Heart left ventricle (tissue), 16 donors: ENCODE data around the gene FMO2. TPM values are rescaled to one million over a fixed set of nuclear protein-coding genes. Genes with fewer than 3 reads are reported as not detected.

Experiments
- ATAC-seq, 4 donors: fragments of 200-7000 bp; cut with Tn5 transposase; one replicate each; pipeline ENCODE4 v1.9.1; 2020 to 2022; ENCODE audit warnings: moderate library complexity in 4 of 4, mild to moderate bottlenecking in 3 of 4, moderate number of reproducible peaks in 1 of 4
- DNase-seq, 5 donors: peaks; one replicate each; pipeline ENCODE4 v3.0.0-alpha.2; 2020
- H3K27ac ChIP-seq, 12 donors: fragments of 200-600 bp; sonication (generic) in 4 of 12; one replicate each; pipeline versions ENCODE4 v1.5.0 to v1.8.0; 2016 to 2022; ENCODE audit warnings: mild to moderate bottlenecking in 2 of 12
- H3K27me3 ChIP-seq, 9 donors: fragments of 200-600 bp; sonication (generic) in 2 of 9; one replicate each; pipeline versions ENCODE4 v1.5.1 to v1.8.0; 2016 to 2022; ENCODE audit warnings: mild to moderate bottlenecking in 3 of 9
- H3K36me3 ChIP-seq, 9 donors: fragments of 200-600 bp; sonication (generic) in 2 of 9; one replicate each; pipeline versions ENCODE4 v1.5.0 to v1.8.0; 2018 to 2022; ENCODE audit warnings: mild to moderate bottlenecking in 2 of 9
- H3K4me1 ChIP-seq, 12 donors: fragments of 200-600 bp; sonication (generic) in 4 of 12; one replicate each; pipeline versions ENCODE4 v1.5.0 to v1.8.0; 2016 to 2022; ENCODE audit warnings: mild to moderate bottlenecking in 3 of 12
- H3K4me3 ChIP-seq, 12 donors: fragments of 200-600 bp; sonication (generic) in 4 of 12; one replicate each; pipeline versions ENCODE4 v1.5.0 to v1.8.0; 2017 to 2022; ENCODE audit warnings: mild to moderate bottlenecking in 9 of 12, moderate library complexity in 4 of 12
- H3K9me3 ChIP-seq, 12 donors: fragments of 200-600 bp; sonication (generic) in 4 of 12; one replicate each; pipeline versions ENCODE4 v1.5.0 to v1.8.0; 2016 to 2022; ENCODE audit warnings: mild to moderate bottlenecking in 1 of 12
- CTCF ChIP-seq, 12 donors: fragments of 200-600 bp; sonication (generic) in 4 of 12; IDR thresholded peaks; one replicate each; pipeline versions ENCODE4 v1.5.0 to v1.8.0; 2018 to 2022; ENCODE audit warnings: antibody characterized with exemption in 12 of 12, mild to moderate bottlenecking in 5 of 12
- POLR2A ChIP-seq, 2 donors: fragments of 450-650 bp; IDR thresholded peaks; one replicate each; pipeline ENCODE4 v1.6.1; 2017; ENCODE audit warnings: antibody characterized with exemption in 2 of 2, mild to moderate bottlenecking in 2 of 2, moderate library complexity in 2 of 2
- whole genome bisulfite sequencing, 4 donors: extraction: QIAGEN DNeasy Blood & Tissue Kit in 2 of 4; methylation state at CpG; one replicate each; pipeline versions ENCODE4 v1.1.5 to v1.1.7; 2013 to 2018; 5-methylcytosine and 5-hydroxymethylcytosine counted together
- intact Hi-C, 10 donors: fragments of 100-400 bp; cut with DNase I; formaldehyde crosslinking; loops; one replicate each; pipeline versions ENCODE4 v1.11.1 to v1.14.2; 2022
- polyA plus RNA-seq, 2 donors: library from polyadenylated mRNA; stranded (reverse); fragments of 200-250 nt; gene quantifications; one replicate each; pipeline ENCODE4 v1.2.3, GENCODE V29; 2013
- total RNA-seq, 9 donors: library from RNA; depleted of rRNA in 2 of 9; stranded (reverse); fragments of >200 nt in 2 of 9; fragmentation: NEBNext Ultra II Directional in 3 of 9; extraction: Animal tissue kit (Norgen Biotek cat#: 25700) in 3 of 9; gene quantifications; one replicate each; pipeline versions ENCODE4 v1.1.0 to v1.2.4, GENCODE V29; 2016 to 2023
- donor health status: ischemic (EF 13 %, LVEDD 7.1; RV severe dilation, severe dysfunction).
- donor health status: healthy with polysubstance abuse.
- donor health status: DM: no; HTN: yes; CAD: no.
- donor health status: DM: no; HTN: no; CAD: no.
- donor health status: ischemic (EF 25% LVEDD 6.9; RV normal size, moderate dysfunction).
- donor health status: ischemic (EF 25% LVEDD 5.7; RV mildly dilated, moderate dysfunction).
- donor health status: healthy.
- donor health status: DM: yes; HTN: yes; CAD: no.
- donor health status: ischemic (EF 35%, LVEDD 5.7; RV mildly dilated, moderate dysfunction).
- donor health status: nonischemic (EF 11% LVEDD 7.7; RV severe dilation, severe dysfunction).
- donor health status: DM: yes; HTN: yes; CAD: no.
- donor health status: PGD.
- donor health status: ischemic (EF 29% LVEDD 5.4; RV normal size, mild dysfunction).
- donor health status: nonischemic (EF 23%, LVEDD 6.1; RV moderate dilation, normal function).

The FMO2 gene
- total and polyA plus RNA-seq, 11 donors: 7.5 to 65.6 (median 28.6) TPM

- H3K9me3 ChIP-seq: peaks cover 0 to 11% (median 0%) of the 10 kb centered on the region in 12 donors
- TF ChIP-seq POLR2A (IDR thresholded peaks at IDR 0.05) (no peak), CTCF (IDR thresholded peaks at IDR 0.05) (no peak)
- H3K36me3 ChIP-seq: no peaks in the 10 kb centered on the region
- no peak overlapping the region for H3K4me3 ChIP-seq
- no peak overlapping the region for H3K27ac ChIP-seq
- DNase-seq (no peak), ATAC-seq (no peak)
- H3K4me1 ChIP-seq: no peaks in the 10 kb centered on the region
- intact Hi-C loops: loop anchor here in 4 of 10 donors (2.0 to 10.0 kb wide), 3 partner anchors 69 to 161 kb away; partner anchors contain the start of gene FMO4 (in 1 of the 4)
- peaks cover 0 to 2% (median 0%) of the 10 kb centered on the region in 9 donors for H3K27me3 ChIP-seq
- WGBS, 4 donors: 87 to 92% (median 88%) methylated on average over 4 of the region's 4 CpGs
Measured at GRCh38 chr1:171243878-171244277, 58.8 kb downstream of the FMO2 start.

GRCh38 chr1:171245458-171246064 lies 60.5 kb downstream of the FMO2 start:
- DNase-seq: no peak
- H3K4me3 ChIP-seq: no peak overlapping the region
- ATAC-seq: peak in 3 of 4 donors; percentile 57 to 69 (median 59)
- no peaks in the 10 kb centered on the region for H3K36me3 ChIP-seq
- no peak overlapping the region for H3K27ac ChIP-seq
- intact Hi-C loops: loop anchor here in 9 of 10 donors (1.0 to 10.0 kb wide), 5 partner anchors 67 to 159 kb away; partner anchors contain the start of gene FMO4 (in 4 of the 9)
- 39 to 45% (median 40%) methylated on average over 6 of the region's 6 CpGs for WGBS, 4 donors
- TF ChIP-seq CTCF (IDR thresholded peaks at IDR 0.05) (peak; percentile 47 to 75 (median 66)), POLR2A (IDR thresholded peaks at IDR 0.05) (no peak)
- no peaks in the 10 kb centered on the region for H3K9me3 ChIP-seq
- peaks cover 0 to 2% (median 0%) of the 10 kb centered on the region in 9 donors for H3K27me3 ChIP-seq
- peaks cover 0 to 2% (median 0%) of the 10 kb centered on the region in 12 donors for H3K4me1 ChIP-seq

- Histone ChIP-seq H3K4me1 (peaks cover 0 to 7% (median 0%) of the 10 kb centered on the region in 12 donors), H3K27me3 (peaks cover 0 to 8% (median 1%) of the 10 kb centered on the region in 9 donors), H3K4me3 (no peak overlapping the region), H3K27ac (no peak overlapping the region), H3K9me3 (no peaks in the 10 kb centered on the region), H3K36me3 (no peaks in the 10 kb centered on the region)
- intact Hi-C loops: loop anchor here in 6 of 10 donors (2.0 to 10.0 kb wide), 3 partner anchors 65 to 157 kb away; partner anchors contain the start of gene FMO4 (in 3 of the 6)
- DNase-seq (no peak), ATAC-seq (no peak)
- 85 to 95% (median 87%) methylated on average over 4 of the region's 4 CpGs for WGBS, 4 donors
- TF ChIP-seq POLR2A (IDR thresholded peaks at IDR 0.05): no peak
- no peak for TF ChIP-seq CTCF (IDR thresholded peaks at IDR 0.05)
Measured at GRCh38 chr1:171247501-171247900, 62.4 kb downstream of the FMO2 start.

GRCh38 chr1:171248302-171248701 lies 63.2 kb downstream of the FMO2 start, which contains the start of gene FMO1:
FMO1 (plus strand) TSS chr1:171248494; CDS start chr1:171258088, 9,594 bp downstream.
- Histone ChIP-seq H3K4me3 (no peak within 1 kb of the TSS), H3K9me3 (no peaks in the 10 kb centered on the region), H3K4me1 (peaks cover 0 to 7% (median 0%) of the 10 kb centered on the region in 12 donors), H3K36me3 (no peaks in the 10 kb centered on the region), H3K27ac (no peak within 1 kb of the TSS), H3K27me3 (peaks cover 0 to 11% (median 2%) of the 10 kb centered on the region in 9 donors)
- intact Hi-C loops: loop anchor here in 5 of 10 donors (2.0 to 10.0 kb wide), 3 partner anchors 62 to 156 kb away; partner anchors contain the start of gene FMO4 (in 3 of the 5)
- TF ChIP-seq POLR2A (IDR thresholded peaks at IDR 0.05) (no peak), CTCF (IDR thresholded peaks at IDR 0.05) (no peak)
- ATAC-seq: no peak
- WGBS, 4 donors: 60 to 78% (median 67%) methylated on average over 4 of the region's 4 CpGs
- no peak for DNase-seq
